GM19043 (cell line): ENCODE measurements around the gene PMPCA.

Source experiments
- ATAC-seq: cut with Tn5 transposase; IDR thresholded peaks from one replicate; pipeline ENCODE4 v1.9.1; 2021; ENCODE audit warnings: low read depth; ENCODE audit not compliant: unreplicated experiment

PMPCA gene

DNA sequence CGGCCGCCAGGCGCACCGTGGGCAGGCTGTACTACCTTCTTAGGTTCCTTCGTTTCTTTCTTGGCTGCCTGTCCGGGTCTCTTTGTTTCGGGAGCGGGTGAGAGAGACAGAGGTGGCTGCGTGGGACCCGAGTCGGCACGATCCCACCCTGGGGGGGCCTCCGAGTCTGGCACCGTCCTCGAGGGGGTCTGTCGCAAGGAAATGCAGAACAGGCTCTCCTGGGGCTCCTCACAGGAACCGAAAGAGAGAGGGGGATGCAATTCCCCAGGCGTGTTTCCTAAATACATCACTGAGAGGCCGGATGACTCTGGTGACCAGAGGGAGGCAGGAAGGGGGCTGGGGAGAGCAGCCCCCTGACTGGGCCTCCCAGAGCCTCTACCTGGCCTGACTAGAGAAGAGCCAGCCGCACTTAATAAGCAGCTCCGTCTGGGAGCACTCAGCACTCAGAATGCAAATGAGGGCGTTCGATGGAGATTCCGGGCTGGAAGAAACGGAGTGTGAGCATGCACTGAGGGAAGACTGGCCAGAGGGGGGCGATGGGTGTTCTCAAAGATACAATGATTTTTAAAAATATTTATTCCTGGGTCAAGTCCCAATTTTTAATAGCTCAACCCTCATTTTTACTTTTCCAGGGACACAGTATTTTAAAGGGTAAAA, 40.9 kb downstream of the PMPCA start:
- ATAC-seq = no peak

DNA sequence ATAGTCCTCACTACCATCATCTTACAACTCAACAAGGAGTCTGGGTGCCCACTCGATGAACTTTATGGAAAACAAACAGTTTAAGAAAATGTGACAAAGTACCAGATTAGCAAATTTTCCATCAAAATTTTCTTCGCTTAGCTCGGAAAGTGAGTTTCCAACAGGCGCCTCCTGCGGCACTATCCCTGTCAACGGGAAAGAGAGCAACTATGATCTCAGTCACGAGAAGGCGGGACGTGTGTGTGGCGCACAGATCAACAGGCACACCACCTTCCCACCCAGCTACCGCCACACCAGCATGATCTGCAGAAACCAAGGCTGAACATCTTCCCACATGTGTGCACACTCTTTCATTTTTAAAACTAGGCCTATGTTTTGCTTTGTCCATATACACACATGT, 42.9 kb downstream of the PMPCA start:
- no peak for ATAC-seq

DNA sequence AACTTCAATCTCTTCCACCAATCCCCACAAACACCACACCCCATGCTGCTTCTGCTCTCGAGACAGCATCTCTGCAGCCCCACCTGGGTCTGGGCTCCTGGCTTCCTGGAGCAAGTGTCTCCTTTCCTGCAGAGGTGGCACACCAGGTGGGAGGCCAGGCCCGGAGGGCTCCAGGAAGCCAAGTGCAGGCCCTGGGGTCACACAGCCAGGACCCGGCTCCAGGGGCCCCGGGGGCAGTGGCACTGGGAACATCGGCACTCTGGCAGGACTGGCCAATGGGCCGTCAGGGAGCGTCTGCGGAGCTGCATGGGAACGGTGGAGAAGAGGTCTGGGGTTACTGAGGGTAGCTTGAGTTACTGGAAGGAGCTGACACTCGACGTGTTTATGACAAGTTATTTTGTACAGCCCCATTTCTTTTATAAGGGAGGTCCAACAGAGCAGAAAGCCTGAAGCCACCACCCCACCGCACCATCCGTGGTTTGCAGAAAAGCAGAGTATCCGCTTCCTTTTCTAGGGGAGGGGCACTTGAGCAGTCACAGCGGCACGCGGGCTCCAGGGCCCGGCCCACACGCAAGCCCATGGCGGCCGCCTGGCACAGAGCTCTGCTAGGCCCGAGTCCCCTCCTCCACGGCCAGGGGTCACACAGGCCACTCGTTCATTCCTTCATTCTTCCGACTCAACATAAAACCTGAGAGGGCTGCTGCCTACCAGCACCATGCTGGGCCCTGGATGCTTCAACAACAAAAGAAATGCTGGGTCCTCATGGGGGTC, 43.8 kb downstream of the PMPCA start:
- no peak for ATAC-seq

DNA sequence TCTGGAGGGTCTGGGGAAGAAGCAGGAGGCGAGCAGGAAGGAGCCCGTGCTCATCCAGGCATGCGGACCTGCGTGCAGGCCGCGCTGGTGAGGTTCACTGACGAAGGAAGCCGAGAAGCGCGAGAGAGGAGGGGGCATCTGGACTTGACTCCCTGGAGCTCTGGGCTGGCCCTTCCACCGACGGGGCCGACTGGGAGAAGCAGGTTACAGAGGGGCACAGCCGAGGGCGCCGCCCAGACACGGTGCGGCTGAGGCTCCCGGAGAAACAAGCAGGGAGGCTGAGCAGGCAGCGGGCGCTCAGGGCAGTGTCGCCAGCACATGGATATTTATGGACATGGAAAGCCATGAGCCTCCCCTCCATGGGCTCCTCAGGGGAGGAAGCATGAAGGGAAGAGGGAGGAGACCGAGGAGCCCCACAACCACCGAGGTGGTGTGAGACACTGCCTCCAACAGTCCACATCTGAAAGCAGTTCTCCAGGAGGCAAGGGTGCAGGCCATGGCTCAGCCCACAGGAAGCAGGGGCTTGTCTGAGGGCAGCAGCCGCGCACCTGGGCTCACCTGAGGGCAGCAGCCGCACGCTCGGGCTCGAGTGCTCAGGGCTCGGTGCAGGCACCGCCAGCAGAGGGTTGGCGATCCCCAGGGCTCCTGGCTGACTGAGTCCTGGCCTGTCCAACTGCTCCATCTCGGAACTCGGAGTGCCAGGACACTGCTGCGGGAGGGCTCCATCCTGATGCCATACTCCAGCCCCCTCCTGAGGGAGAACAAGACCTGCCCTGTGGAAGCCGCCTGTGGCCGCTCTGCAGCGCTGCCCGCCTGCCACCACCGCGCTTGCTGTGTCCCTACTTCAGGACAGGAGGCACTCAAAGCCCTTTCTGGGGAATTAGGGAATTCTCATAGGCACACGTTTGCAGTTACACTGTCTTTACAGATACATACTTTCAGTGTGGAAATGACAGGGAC, 44.9 kb downstream of the PMPCA start:
- no peak for ATAC-seq

DNA sequence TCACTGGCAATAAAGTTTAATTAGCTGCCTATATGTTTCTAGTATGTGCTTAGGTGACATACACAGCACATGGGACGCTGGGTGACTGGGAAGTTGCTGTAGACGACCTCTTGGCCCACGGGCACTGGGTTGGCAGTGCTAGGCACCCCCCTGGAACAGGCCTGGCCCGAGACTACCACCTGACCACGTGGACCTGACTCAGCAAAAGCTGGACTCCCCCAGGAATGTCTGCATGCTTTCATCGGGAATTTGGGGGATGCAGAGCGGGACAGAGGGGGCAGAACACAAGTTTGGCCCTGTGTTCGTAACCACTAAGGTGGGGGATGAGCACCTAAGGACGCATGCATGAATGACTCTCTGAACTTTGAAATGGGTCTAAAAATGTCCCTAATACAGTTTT, 45.8 kb downstream of the PMPCA start:
- ATAC-seq = no peak

DNA sequence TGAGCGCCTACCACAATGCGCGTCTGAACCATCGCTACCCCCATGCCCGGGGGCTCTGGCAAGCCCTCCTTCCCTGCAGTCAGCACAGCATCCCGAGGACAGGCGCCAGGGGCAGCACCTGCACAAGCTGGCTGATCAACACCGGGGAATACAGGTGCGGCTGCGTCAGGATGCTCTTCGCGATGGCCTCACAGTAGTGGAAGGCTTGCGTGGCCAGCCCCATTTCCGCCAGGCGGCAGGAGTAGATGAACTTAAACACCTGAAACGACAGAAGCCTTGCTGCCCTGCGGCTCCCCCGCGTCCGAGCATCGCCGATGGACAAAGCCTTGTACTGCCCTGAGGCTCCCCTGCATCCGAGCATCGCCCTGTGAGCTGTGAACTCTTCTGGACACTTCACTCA, 46.9 kb downstream of the PMPCA start:
- no peak for ATAC-seq

DNA sequence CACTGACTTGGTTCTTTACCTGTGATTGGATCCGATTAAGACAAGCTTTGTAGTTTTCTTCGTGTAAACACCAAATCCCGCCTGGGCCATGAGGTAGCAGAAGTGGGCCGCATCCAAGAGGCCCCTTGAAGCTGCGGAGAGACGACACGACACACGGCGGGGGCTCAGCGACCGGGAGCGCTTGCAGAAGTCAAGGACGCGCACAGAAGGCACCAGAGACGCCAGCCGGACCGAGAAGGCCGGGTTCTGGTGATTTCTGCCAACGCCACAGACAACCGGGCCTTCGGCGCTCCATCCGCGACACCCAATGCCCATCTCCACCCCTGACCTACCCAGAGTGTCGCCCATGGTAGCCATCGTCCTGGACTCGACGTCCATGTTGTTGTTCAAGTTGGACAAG, 49.0 kb downstream of the PMPCA start:
- no peak for ATAC-seq

DNA sequence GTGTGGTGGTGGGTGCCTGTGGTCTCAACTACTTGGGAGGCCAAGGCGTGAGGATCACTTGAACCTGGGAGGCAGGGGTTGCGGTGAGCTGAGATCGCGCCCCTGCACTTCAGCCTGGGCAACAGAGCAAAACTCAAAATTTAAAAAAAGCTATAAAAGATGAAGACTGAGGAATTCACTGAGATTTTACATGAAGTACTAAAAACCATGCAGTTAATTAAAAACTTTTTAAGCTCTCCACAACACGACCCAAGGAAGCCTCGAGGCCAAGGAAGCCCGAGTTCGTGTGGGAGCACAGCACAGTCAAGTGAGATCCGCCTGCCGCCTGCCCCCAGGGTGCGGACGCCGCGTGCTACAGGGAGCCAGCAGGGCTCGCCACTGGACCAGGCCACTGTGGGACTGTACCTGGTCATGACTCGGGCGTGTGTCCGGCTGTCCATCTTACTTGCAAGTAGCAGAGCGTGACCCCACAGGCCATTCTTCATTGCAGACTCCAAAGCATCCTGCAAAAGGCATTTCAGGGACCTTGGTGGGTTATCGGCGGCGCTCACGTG, 50.4 kb downstream of the PMPCA start:
- no peak for ATAC-seq

DNA sequence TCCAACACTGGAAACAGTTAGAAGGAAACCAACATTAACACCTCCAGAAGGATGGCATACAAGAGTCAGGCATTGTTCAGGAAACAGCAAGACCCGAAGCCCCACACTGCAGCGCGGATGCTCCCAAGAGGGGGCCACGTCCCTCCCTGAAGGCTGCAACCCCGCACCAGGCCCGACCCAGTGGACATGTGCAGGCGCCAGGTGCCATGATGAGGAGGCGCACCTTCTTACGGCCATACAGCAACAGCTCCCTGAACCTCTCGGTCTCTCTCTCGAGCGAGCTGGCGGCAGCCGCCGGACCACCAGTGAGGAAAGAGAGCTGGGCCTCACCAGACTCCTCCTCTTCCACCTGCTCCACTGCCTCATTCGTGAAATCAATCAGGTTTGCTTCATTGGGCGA, 52.2 kb downstream of the PMPCA start:
- ATAC-seq = no peak

DNA sequence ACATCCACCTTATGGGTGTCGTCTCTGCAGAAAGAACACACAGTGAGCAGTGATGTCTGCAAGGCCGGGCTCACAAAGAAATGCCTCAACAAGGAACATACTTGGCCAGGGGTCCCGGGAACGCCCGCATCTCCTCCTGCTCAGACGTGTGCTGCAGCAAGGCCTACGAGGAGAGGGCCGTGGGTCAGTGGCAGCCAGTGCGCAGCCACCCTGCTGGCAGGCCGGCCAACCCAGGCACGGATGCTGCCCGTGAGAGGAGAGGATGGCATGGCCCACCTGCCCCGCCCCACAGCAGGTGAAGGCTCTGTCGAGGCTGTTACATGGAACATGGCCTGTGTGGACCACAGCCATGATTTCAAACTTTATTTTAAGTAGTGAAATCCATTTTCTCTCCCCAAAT, 53.1 kb downstream of the PMPCA start:
- ATAC-seq = no peak

DNA sequence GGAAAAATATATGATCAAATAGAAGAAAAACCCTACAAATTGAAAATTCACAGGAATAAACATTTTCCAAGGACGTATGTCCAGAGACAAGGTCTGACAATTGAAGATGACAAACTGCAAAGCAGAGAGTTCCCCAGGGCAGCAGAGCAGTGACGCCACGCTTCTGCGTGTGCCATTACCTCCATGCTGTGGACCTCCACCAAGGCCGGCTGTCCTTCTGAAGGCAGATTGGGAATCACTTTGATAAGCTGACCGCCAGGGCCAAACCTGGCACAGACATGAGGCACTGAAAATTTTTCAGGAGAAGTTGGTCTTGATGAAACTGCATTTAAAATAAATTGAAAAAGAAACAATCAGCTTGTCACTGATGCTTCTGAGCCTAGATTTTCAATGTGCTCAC, 53.8 kb downstream of the PMPCA start:
- no peak for ATAC-seq

DNA sequence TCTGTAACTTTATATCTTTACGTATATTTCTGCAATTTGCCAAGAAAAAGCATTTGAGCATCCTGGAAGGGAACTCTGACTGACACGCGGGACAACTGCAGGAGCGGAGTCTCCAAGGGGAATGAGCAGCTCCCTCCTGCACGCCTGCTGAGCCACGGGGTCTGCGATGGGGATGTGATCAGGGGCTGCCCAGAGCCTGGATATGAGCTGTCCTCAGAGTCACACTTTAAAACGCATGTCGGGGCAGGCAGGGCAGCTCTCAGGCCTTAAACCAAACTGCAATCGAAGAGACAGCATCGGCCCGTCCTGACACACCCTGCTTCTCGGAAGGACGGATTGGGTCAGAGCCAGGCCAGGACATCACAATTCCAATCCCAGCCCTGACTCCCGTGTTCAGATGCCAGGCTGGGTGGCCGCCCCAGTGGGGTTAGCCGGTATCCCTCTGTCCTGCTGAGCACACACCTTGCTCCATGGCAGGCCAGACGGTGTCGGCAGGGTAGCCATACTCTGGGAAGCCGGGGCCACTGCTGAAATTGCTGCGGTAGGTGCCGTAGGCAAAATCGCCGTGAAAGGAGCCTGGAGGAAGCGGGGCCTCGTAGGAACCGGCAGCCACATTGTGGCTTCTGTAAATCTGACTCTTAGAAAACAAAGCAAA, 55.2 kb downstream of the PMPCA start:
- no peak for ATAC-seq

DNA sequence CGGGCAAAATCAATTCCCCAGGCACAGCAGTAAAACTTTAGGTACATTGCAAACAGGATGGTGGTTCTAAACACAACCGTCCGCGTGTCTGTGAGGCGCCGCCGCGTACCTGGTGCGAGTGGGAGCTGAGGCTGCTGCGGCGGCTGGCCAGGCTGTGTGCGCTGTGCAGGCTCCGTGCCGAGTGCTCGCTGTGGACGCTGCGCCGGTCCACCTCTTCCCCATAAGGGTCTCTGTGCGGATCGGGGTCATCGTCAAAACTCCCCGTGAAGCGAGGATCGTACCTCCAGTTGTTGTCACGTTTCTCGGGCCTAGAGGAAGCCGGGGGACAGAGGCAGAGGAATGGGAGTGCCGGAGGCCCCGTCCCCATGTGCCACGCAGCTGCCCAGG, 55.7 kb downstream of the PMPCA start:
- no peak for ATAC-seq

DNA sequence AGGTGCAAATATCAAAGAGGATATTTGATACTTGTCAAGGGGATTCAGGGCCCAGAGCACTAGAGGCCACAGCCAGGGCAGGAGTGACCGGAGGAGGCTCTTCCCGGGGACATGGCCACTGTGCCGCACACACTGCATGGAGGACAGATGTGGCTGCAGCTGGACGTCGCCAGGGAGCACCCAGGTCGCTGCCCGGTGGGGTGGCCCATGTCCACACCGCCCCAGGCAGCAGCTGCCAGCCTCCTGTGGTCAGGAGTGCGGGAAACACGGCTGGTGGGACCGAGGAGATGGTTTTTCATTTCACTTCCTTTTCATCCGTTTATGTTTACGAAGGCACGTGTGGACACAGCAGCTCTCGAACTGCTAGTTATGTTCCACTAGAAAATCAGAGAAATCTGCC, 57.3 kb downstream of the PMPCA start:
- no peak for ATAC-seq

DNA sequence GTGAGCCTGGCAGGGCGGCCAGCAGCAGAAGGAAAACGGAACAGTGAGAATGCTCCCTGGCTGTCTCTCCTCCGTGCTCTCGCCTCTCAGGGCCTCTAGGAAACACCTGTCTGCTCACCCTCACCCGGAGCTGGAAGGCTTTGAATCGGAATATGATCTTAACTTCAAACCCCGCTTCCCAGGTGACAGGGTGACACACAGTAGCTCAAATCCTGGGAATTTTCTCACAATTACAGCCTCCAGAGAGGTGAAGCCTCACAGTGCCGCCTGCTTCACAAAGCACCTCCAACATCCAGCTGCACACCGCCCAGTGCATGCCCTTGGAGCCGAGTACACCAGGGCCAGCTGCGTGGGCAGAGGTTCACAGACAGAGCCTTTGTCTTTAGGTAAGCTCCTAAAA, 59.9 kb downstream of the PMPCA start:
- no peak for ATAC-seq

DNA sequence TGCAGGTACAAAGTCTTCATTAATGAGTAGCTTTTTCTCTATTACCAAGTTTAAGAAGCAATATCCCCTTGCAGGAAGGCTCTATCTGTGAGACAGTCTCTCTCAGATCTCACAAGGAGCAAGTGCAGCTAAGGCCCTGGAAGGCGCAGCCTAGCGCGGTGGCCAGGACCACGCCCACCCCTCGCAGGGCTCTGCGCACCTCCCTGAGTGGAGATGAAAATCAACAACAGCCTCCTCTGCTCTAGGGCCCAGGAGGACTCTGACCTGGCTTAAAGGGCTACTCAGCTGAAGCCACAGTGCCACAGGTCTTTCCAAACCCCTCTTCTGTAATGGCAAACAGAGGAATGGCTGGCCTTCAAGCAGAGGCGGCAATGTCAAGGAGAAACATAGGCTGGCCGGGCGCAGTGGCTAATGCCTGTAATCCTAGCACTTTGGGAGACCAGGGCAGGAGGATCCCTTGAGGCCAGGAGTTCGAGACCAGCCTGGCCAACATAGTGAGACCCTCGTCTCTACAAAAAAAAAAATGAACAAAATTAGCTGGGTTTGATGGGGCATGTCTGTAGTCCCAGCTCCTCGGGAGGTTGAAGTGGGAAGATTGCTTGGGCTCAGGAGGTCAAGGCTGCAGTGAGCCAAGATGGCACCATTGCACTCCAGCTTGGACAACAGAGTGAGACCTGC, 60.5 kb downstream of the PMPCA start:
- ATAC-seq = no peak

DNA sequence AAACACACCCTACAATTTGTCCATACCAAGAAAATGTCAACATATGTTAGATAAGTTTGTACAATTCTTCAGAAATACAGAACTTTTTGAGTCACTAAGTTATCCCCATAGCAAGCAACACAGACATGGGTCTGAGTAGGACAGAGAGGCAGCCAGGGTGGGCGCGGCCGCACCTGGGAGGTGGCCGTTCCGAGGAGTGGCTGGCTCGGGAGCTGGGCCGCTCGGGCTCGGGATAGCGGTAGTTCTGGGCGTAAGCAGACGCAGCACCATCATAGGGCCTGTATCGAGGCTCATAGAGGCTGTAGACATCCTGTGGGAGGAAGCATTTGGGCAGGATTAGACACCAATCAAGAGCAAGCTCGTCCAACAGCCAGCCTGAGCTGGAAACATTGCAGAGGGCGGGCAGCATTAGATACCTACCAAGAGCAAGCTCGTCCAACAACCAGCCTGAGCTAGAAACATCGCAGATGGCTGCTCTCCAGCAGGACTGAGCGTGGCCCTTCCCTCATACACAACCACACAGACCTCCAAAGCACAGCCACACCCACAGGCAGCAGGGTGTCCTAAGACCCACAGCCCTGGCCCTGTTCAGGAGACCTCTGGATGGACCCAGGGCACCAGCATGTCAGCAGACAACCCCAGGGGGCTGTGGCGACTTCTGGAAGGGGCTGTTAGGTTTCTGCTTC, 61.5 kb downstream of the PMPCA start:
- ATAC-seq = no peak

DNA sequence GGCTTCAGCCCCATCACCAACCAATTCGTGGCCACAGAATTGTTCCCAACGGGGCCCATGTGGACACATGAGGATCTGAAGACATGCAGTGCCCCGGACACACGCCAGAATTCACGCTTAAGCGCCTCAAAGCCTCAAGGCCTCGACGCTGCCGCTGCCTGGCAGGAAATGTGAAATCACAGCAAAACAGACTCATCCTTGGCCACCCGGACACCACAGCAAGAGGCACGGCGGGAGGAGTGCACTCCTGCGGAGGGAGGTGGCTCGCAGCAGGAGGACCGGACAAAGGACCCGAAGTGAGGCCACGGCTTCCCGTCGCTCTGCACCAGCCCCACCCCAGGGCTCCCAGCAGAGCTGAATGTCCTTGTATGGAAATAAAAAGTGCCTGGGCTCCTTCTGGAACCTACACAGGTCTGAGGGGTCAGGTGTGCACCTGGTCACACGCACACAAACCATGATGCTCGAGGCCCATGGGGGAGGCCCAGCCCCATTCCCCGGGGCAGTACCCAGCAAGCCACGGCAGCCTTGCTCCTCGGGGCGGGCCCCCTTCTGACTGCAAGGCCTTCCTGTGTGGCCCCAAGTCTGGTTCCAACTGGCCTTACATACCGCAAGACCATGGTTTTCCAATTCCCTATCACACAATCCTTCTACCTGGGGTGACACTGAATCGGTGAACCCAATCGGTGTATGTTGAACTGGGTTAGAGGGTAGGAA, 62.3 kb downstream of the PMPCA start:
- ATAC-seq = no peak

DNA sequence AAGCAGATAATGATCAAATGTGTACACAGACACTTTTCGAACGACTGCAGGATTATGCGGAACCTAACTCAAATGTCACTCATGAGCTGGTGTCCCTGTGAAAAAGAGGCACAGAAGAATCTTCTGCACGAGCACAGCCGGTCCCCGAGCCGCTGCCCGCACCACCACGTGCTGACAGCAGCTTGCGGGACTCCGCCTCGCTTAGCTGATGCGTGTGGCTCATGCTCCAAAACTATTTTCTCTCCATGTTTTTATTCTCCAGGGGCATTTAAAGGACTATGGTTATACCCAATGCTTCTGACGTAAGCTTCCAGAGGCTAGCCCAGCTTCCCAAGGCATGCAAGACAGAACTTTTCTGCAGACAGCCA, 62.9 kb downstream of the PMPCA start:
- no peak for ATAC-seq
